Liver (tissue), 9 donors: ENCODE measurements around the gene PROS1. TPM values are rescaled to one million over a fixed set of nuclear protein-coding genes. Genes with fewer than 3 reads are reported as not detected.

ENCODE experiments used
- DNase-seq: peaks from one replicate; pipeline ENCODE4 v3.0.0-alpha.2; 2017; ENCODE audit warnings: low spot score
- H3K27ac ChIP-seq, 2 donors: one replicate each; pipeline ENCODE4 v1.7.0; 2013; ENCODE audit warnings: inconsistent platforms in 2 of 2, low read length in 2 of 2, control low read depth in 1 of 2, low read depth in 1 of 2, mild to moderate bottlenecking in 1 of 2
- H3K27me3 ChIP-seq, 4 donors: one replicate each; pipeline versions ENCODE4 v1.6.1 to v1.7.0; 2013; ENCODE audit warnings: low read length in 3 of 4, inconsistent platforms in 1 of 4, mild to moderate bottlenecking in 1 of 4, moderate library complexity in 1 of 4; ENCODE audit not compliant: control insufficient read depth in 4 of 4, insufficient read depth in 4 of 4
- H3K36me3 ChIP-seq, 4 donors: one replicate each; pipeline versions ENCODE4 v1.6.1 to v1.7.0; 2013; ENCODE audit warnings: low read length in 3 of 4, mild to moderate bottlenecking in 3 of 4, low read depth in 1 of 4, moderate library complexity in 1 of 4; ENCODE audit not compliant: control insufficient read depth in 4 of 4, insufficient read depth in 3 of 4
- H3K4me1 ChIP-seq, 4 donors: one replicate each; pipeline versions ENCODE4 v1.6.1 to v1.7.0; 2013; ENCODE audit warnings: low read length in 3 of 4, mild to moderate bottlenecking in 3 of 4, moderate library complexity in 1 of 4; ENCODE audit not compliant: control insufficient read depth in 4 of 4, insufficient read depth in 4 of 4
- H3K4me3 ChIP-seq, 3 donors: one replicate each; pipeline versions ENCODE4 v1.6.1 to v1.7.0; 2013; ENCODE audit warnings: low read length in 3 of 3, control low read depth in 1 of 3, low read depth in 1 of 3, mild to moderate bottlenecking in 1 of 3
- H3K9ac ChIP-seq, 2 donors: one replicate each; pipeline ENCODE4 v1.7.0; 2013; ENCODE audit warnings: low read length in 2 of 2, mild to moderate bottlenecking in 2 of 2, moderate library complexity in 2 of 2, control low read depth in 1 of 2, low read depth in 1 of 2
- H3K9me3 ChIP-seq, 4 donors: one replicate each; pipeline versions ENCODE4 v1.6.1 to v1.7.0; 2013; ENCODE audit warnings: low read length in 3 of 4; ENCODE audit not compliant: control insufficient read depth in 4 of 4
- ATF3 ChIP-seq: IDR thresholded peaks from 2 replicates; pipeline ENCODE4 v1.6.1; 2016; ENCODE audit warnings: antibody characterized with exemption
- CTCF ChIP-seq: fragments of 150-350 bp; IDR thresholded peaks from 2 replicates; pipeline ENCODE4 v1.5.1; 2017; ENCODE audit warnings: improper control_type of control experiment, low read depth, low read length; ENCODE audit not compliant: missing input control
- EGR1 ChIP-seq, 2 donors: IDR thresholded peaks; 2 replicates each; pipeline ENCODE4 v1.6.1; 2016 to 2018; ENCODE audit warnings: antibody characterized with exemption in 2 of 2, low read depth in 2 of 2
- FOXA1 ChIP-seq: IDR thresholded peaks from 2 replicates; pipeline ENCODE4 v1.6.1; 2016; ENCODE audit warnings: antibody characterized with exemption
- FOXA2 ChIP-seq: IDR thresholded peaks from 2 replicates; pipeline ENCODE4 v1.6.1; 2016; ENCODE audit warnings: antibody characterized with exemption
- GABPA ChIP-seq, 2 donors: IDR thresholded peaks in 1 of 2; conservative IDR thresholded peaks in 1 of 2; 2 replicates each; pipeline ENCODE4 v1.6.1; 2016; ENCODE audit warnings: antibody characterized with exemption in 2 of 2, mild to moderate bottlenecking in 1 of 2, moderate library complexity in 1 of 2
- HNF4A ChIP-seq, 2 donors: conservative IDR thresholded peaks; 2 replicates each; pipeline ENCODE4 v1.6.1; 2016; ENCODE audit warnings: antibody characterized with exemption in 2 of 2, mild to moderate bottlenecking in 2 of 2
- HNF4G ChIP-seq: IDR thresholded peaks from 2 replicates; pipeline ENCODE4 v1.6.1; 2016; ENCODE audit warnings: antibody characterized with exemption
- JUND ChIP-seq, 2 donors: IDR thresholded peaks; 2 replicates each; pipeline ENCODE4 v1.6.1; 2016; ENCODE audit warnings: antibody characterized with exemption in 2 of 2
- MAX ChIP-seq: IDR thresholded peaks from 2 replicates; pipeline ENCODE4 v1.6.1; 2016; ENCODE audit warnings: antibody characterized with exemption
- NR2F2 ChIP-seq: IDR thresholded peaks from 2 replicates; pipeline ENCODE4 v1.6.1; 2016; ENCODE audit warnings: antibody characterized with exemption
- RAD21 ChIP-seq, 2 donors: IDR thresholded peaks; 2 replicates each; pipeline ENCODE4 v1.6.1; 2016; ENCODE audit warnings: antibody characterized with exemption in 2 of 2, mild to moderate bottlenecking in 2 of 2
- REST ChIP-seq: IDR thresholded peaks from 2 replicates; pipeline ENCODE4 v1.6.1; 2016; ENCODE audit warnings: antibody characterized with exemption, mild to moderate bottlenecking
- RXRA ChIP-seq, 2 donors: IDR thresholded peaks; 2 replicates each; pipeline ENCODE4 v1.6.1; 2017 to 2018; ENCODE audit warnings: antibody characterized with exemption in 2 of 2, mild to moderate bottlenecking in 1 of 2
- SP1 ChIP-seq: IDR thresholded peaks from 2 replicates; pipeline ENCODE4 v1.6.1; 2018; ENCODE audit warnings: antibody characterized with exemption, mild to moderate bottlenecking
- TAF1 ChIP-seq: conservative IDR thresholded peaks from 2 replicates; pipeline ENCODE4 v1.6.1; 2016; ENCODE audit warnings: antibody characterized with exemption, mild to moderate bottlenecking
- YY1 ChIP-seq: IDR thresholded peaks from 2 replicates; pipeline ENCODE4 v1.6.1; 2016; ENCODE audit warnings: antibody characterized with exemption, mild to moderate bottlenecking
- ZBTB33 ChIP-seq: IDR thresholded peaks from 2 replicates; pipeline ENCODE4 v1.6.1; 2016; ENCODE audit warnings: antibody characterized with exemption
- WGBS: extraction: QIAGEN DNeasy Blood & Tissue Kit; methylation state at CpG from one replicate; pipeline ENCODE4 v1.1.7; 2013; 5-methylcytosine and 5-hydroxymethylcytosine counted together
- polyA plus RNA-seq, 2 donors: library from polyadenylated mRNA; stranded (reverse) in 1 of 2; unstranded in 1 of 2; fragments of 200-250 nt in 1 of 2; fragments of >200 nt in 1 of 2; fragmentation: Nextera tagmentation in 1 of 2; extraction: Ambion mirVana in 1 of 2; gene quantifications; one replicate each; pipeline versions ENCODE4 v1.2.1 to v1.2.3, GENCODE V29; 2013 to 2015
- total RNA-seq, 2 donors: library from RNA; depleted of rRNA; stranded (reverse); fragments of >200 nt; gene quantifications; one replicate each; pipeline ENCODE4 v1.2.3, GENCODE V29; 2014
- donor health status: healthy.
- donor health status: healthy.
- donor health status: healthy.
- donor health status: healthy.
- donor health status: healthy.

Gene PROS1
- total and polyA plus RNA-seq, 4 donors: 88.9 to 252 (median 143) TPM

GRCh38 chr3:94011233-94011711, 37.6 kb upstream of the PROS1 start:
- Histone ChIP-seq H3K9ac (no peak overlapping the region), H3K27ac (no peak overlapping the region), H3K36me3 (no peaks in the 10 kb centered on the region), H3K4me3 (no peak overlapping the region), H3K27me3 (no peaks in the 10 kb centered on the region), H3K4me1 (peaks cover 0 to 6% (median 4%) of the 10 kb centered on the region in 4 donors), H3K9me3 (no peaks in the 10 kb centered on the region)
- WGBS: 85% methylated on average over 3 of the region's 3 CpGs
- no peak for TF ChIP-seq HNF4G
- no peak for TF ChIP-seq FOXA1
- TF ChIP-seq RAD21 (IDR thresholded peaks at IDR 0.05): no peak
- DNase-seq: no peak

GRCh38 chr3:94009608-94010007, 35.9 kb upstream of the PROS1 start:
- no peaks in the 10 kb centered on the region for H3K27me3 ChIP-seq
- no peak overlapping the region for H3K4me3 ChIP-seq
- H3K27ac ChIP-seq: no peak overlapping the region
- H3K9me3 ChIP-seq: no peaks in the 10 kb centered on the region
- WGBS: 97% methylated on average over 2 of the region's 2 CpGs
- H3K9ac ChIP-seq: no peak overlapping the region
- DNase-seq: no peak
- H3K4me1 ChIP-seq: peaks cover 0 to 11% (median 5%) of the 10 kb centered on the region in 4 donors
- TF ChIP-seq ZBTB33: no peak
- no peak for TF ChIP-seq RAD21 (IDR thresholded peaks at IDR 0.05)
- no peak for TF ChIP-seq EGR1 (IDR thresholded peaks at IDR 0.05; ENCODE audit: low read depth in 2 of 2)
- TF ChIP-seq MAX: no peak
- no peak for TF ChIP-seq YY1
- no peak for TF ChIP-seq TAF1
- no peaks in the 10 kb centered on the region for H3K36me3 ChIP-seq

- H3K4me1 ChIP-seq: peaks cover 0 to 11% (median 5%) of the 10 kb centered on the region in 4 donors
- 39% methylated on average over 2 of the region's 2 CpGs for WGBS
- TF ChIP-seq NR2F2 (no peak), CTCF (no peak), RAD21 (IDR thresholded peaks at IDR 0.05) (no peak), RXRA (IDR thresholded peaks at IDR 0.05) (no peak), TAF1 (no peak), SP1 (no peak), FOXA1 (no peak), ZBTB33 (no peak), GABPA (IDR thresholded peaks at IDR 0.05 in 1 of 2, conservative IDR thresholded peaks at IDR 0.05 in 1 of 2) (no peak), HNF4A (conservative IDR thresholded peaks at IDR 0.05) (no peak), REST (no peak), ATF3 (no peak), JUND (IDR thresholded peaks at IDR 0.05) (no peak), FOXA2 (no peak), HNF4G (no peak), YY1 (no peak), MAX (no peak), EGR1 (IDR thresholded peaks at IDR 0.05; ENCODE audit: low read depth in 2 of 2) (no peak)
- H3K9me3 ChIP-seq: no peaks in the 10 kb centered on the region
- no peaks in the 10 kb centered on the region for H3K36me3 ChIP-seq
- H3K27ac ChIP-seq: no peak overlapping the region
- no peak overlapping the region for H3K4me3 ChIP-seq
- no peak for DNase-seq
- H3K27me3 ChIP-seq: no peaks in the 10 kb centered on the region
- no peak overlapping the region for H3K9ac ChIP-seq
Observed at GRCh38 chr3:94008253-94008652, 34.6 kb upstream of the PROS1 start.
